NB4 (cell line): ENCODE results near the gene ZNF391.

Experiments used
- MYC ChIP-seq: IDR thresholded peaks from 2 replicates; pipeline ENCODE4 v1.6.1; 2011; ENCODE audit warnings: low read depth, low read length
- POLR2A ChIP-seq: IDR thresholded peaks from 2 replicates; pipeline ENCODE4 v1.6.1; 2011; ENCODE audit warnings: mild to moderate bottlenecking; ENCODE audit not compliant: insufficient read length; ENCODE audit errors: extremely low read depth
- TF ChIP-seq, protein P1 (sequence below): IDR thresholded peaks from one replicate; pipeline ENCODE4 v1.5.1; 2012; ENCODE audit warnings: low read depth, low read length
- TF ChIP-seq, protein P2 (sequence below): IDR thresholded peaks from 2 replicates; pipeline ENCODE4 v1.6.1; 2011; ENCODE audit warnings: low read depth, low read length

DNA sequence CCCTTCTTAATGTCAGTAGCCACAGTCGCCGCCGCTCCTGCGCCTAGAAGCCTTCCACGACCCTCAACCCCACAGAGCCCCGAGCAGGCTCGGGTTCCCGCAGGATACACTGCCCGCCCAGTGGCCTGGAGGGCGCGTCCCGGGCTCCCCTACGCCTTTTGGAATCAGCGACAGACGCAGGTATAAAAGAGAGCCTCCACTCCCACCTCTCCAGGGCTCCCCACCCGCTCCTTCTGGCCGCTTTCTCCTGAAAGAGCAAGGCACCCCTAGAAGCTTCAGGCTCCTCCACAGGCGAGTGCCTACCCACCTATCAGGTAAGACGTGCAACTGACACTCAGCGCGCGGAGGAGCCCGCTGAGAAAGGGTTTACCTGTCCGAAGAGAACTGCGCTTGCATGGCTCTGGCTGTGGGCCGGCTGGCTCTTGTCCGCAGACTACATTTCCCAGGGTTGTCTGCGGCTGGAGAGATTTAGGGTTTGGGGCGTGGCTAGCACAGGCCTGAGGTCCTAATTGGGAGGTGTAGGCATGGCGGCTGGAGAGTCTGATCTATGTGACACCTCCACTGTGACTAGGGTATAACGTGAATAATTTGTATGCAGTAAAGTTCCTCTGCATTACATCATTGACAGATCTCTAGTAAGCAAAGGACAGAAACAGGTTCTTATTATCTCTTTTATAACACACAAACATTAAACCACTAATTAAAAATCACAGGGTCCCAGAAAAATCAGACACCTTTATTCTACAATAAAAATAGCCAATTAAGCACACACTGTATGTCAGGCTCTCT, 13.5 kb upstream of the ZNF391 start:
- TF ChIP-seq, protein P1, sequence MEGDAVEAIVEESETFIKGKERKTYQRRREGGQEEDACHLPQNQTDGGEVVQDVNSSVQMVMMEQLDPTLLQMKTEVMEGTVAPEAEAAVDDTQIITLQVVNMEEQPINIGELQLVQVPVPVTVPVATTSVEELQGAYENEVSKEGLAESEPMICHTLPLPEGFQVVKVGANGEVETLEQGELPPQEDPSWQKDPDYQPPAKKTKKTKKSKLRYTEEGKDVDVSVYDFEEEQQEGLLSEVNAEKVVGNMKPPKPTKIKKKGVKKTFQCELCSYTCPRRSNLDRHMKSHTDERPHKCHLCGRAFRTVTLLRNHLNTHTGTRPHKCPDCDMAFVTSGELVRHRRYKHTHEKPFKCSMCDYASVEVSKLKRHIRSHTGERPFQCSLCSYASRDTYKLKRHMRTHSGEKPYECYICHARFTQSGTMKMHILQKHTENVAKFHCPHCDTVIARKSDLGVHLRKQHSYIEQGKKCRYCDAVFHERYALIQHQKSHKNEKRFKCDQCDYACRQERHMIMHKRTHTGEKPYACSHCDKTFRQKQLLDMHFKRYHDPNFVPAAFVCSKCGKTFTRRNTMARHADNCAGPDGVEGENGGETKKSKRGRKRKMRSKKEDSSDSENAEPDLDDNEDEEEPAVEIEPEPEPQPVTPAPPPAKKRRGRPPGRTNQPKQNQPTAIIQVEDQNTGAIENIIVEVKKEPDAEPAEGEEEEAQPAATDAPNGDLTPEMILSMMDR, result no peak
- TF ChIP-seq POLR2A (no peak), MYC (no peak)
- TF ChIP-seq, protein P2, sequence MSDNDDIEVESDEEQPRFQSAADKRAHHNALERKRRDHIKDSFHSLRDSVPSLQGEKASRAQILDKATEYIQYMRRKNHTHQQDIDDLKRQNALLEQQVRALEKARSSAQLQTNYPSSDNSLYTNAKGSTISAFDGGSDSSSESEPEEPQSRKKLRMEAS, result no peak
